Neural crest cell (in vitro differentiated cells): ENCODE measurements around the gene FAM184A. TPM values are rescaled to one million over a fixed set of nuclear protein-coding genes. Genes with fewer than 3 reads are reported as not detected.

Source experiments
- DNase-seq: peaks from one replicate; pipeline ENCODE4 v3.0.0; 2021; ENCODE audit warnings: low read depth, mixed read lengths, low spot score
- H3K27ac Mint-ChIP-seq: one replicate; pipeline ENCODE4 v1.8.0; 2021; ENCODE audit warnings: mild to moderate bottlenecking, mixed read lengths; ENCODE audit not compliant: unreplicated experiment
- H3K27me3 Mint-ChIP-seq: 2 replicates; pipeline ENCODE4 v1.8.0; 2021; ENCODE audit warnings: low read depth, mild to moderate bottlenecking, mixed read lengths
- H3K36me3 Mint-ChIP-seq: 2 replicates; pipeline ENCODE4 v1.8.0; 2021; ENCODE audit warnings: low read depth, mild to moderate bottlenecking, mixed read lengths
- H3K4me1 Mint-ChIP-seq: 2 replicates; pipeline ENCODE4 v1.8.0; 2021; ENCODE audit warnings: mixed read lengths
- H3K4me3 Mint-ChIP-seq: one replicate; pipeline ENCODE4 v1.8.0; 2021; ENCODE audit warnings: mild to moderate bottlenecking, mixed read lengths
- H3K9me3 Mint-ChIP-seq: 2 replicates; pipeline ENCODE4 v1.8.0; 2021; ENCODE audit warnings: mixed read lengths
- total RNA-seq: library from RNA; stranded (reverse); gene quantifications from 2 replicates; pipeline ENCODE4 v1.2.1, GENCODE V29; 2021
- TF ChIP-seq, protein P1 (sequence below): fragments of 200-600 bp; sonication (generic); conservative IDR thresholded peaks from 2 replicates; pipeline ENCODE4 v1.5.0; 2021; ENCODE audit warnings: antibody characterized with exemption, mild to moderate bottlenecking

The FAM184A gene
- total RNA-seq, 1 donor from 2014 or later: 7.6 TPM

DNA sequence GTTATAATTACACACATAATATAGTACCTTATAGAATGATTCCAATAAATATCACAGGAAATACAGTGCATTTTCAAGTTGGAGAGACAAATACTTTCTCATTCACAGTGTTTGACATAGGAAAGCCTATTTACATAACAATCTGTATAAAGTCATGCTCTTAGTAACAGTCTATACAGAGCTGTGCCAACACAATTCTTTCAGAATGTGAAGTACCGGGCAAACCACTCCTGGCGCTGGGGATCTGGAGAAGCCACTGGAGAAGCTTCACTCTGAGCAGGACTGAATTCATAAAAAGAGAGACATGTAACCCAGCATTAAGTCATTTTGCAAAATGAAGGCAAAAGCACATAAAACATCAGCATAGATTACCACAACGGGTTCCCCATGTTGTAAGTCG lies 118.6 kb downstream of the FAM184A start:
- no peaks in the 10 kb centered on the region for H3K9me3 Mint-ChIP-seq
- DNase-seq: no peak
- H3K4me3 Mint-ChIP-seq: no peak overlapping the region
- no peaks in the 10 kb centered on the region for H3K27me3 Mint-ChIP-seq
- H3K4me1 Mint-ChIP-seq: peaks cover 5% of the 10 kb centered on the region
- H3K27ac Mint-ChIP-seq: no peak overlapping the region
- peaks cover 2% of the 10 kb centered on the region for H3K36me3 Mint-ChIP-seq
- TF ChIP-seq, protein P1, sequence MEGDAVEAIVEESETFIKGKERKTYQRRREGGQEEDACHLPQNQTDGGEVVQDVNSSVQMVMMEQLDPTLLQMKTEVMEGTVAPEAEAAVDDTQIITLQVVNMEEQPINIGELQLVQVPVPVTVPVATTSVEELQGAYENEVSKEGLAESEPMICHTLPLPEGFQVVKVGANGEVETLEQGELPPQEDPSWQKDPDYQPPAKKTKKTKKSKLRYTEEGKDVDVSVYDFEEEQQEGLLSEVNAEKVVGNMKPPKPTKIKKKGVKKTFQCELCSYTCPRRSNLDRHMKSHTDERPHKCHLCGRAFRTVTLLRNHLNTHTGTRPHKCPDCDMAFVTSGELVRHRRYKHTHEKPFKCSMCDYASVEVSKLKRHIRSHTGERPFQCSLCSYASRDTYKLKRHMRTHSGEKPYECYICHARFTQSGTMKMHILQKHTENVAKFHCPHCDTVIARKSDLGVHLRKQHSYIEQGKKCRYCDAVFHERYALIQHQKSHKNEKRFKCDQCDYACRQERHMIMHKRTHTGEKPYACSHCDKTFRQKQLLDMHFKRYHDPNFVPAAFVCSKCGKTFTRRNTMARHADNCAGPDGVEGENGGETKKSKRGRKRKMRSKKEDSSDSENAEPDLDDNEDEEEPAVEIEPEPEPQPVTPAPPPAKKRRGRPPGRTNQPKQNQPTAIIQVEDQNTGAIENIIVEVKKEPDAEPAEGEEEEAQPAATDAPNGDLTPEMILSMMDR: no peak

DNA sequence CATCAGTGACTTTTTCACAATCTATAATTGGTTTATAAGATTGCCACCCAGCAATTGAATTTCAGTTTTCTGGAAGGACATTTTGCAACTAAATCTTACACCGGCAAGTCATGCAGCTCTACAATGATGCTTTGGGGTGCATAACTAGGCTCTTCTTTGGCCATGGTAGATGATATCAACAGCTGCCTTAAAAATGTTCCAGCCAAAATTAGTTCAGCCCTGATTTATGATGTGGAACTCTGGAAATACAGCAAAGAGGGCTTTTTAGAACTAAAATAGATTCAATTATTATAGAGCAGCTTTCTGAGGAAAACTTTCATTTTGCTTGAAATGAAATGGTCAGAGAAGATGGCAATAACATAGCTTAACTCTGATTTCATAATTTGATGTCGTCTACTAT lies 125.1 kb downstream of the FAM184A start:
- Mint-ChIP-seq H3K4me3 (no peak overlapping the region), H3K27ac (no peak overlapping the region), H3K27me3 (no peaks in the 10 kb centered on the region), H3K9me3 (peaks cover 9% of the 10 kb centered on the region), H3K4me1 (no peaks in the 10 kb centered on the region), H3K36me3 (peaks cover 17% of the 10 kb centered on the region)
- no peak for DNase-seq
- TF ChIP-seq, protein P1: no peak

DNA sequence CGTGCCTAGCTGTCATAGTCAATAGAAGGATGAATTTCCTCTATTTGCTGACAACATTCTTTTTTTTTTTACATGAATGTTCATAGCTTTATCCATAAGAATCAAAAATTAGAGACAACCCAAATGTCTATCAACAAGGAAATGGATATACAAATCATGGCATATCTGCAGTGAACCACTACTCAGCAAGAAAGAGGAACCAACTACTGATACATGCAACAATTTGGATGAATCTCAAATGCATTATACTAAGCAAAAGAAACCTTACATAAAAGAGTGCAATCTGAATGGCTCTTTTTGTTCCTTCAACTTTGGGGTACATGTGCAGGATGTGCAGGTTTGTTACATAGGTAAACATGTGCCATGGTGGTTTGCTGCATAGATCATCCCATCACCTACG lies 125.8 kb downstream of the FAM184A start:
- H3K4me1 Mint-ChIP-seq: no peaks in the 10 kb centered on the region
- peaks cover 17% of the 10 kb centered on the region for H3K36me3 Mint-ChIP-seq
- no peak for DNase-seq
- TF ChIP-seq, protein P1: no peak
- no peaks in the 10 kb centered on the region for H3K27me3 Mint-ChIP-seq
- no peak overlapping the region for H3K27ac Mint-ChIP-seq
- no peak overlapping the region for H3K4me3 Mint-ChIP-seq
- H3K9me3 Mint-ChIP-seq: peaks cover 9% of the 10 kb centered on the region

DNA sequence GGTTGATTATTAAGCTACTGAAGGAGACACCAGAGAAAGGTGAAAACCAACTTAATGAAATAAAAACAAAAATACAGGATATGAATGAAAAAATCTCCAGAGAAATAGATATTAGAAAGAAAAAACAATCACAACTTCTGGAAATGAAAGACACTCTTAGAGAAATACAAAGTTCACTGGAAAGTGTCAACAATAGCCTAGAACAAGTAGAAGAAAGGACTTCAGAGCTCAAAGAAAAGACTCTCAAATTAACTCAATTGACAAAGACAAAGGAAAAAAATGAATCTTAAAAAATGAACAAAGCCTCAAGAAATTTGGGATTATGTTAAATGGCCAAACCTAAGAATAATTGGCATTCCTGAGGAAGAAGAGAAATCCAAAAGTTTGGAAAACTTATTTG lies 133.2 kb downstream of the FAM184A start:
- no peak for DNase-seq
- Mint-ChIP-seq H3K4me3 (no peak overlapping the region), H3K27me3 (no peaks in the 10 kb centered on the region), H3K36me3 (peaks cover 51% of the 10 kb centered on the region), H3K9me3 (peaks cover 31% of the 10 kb centered on the region), H3K27ac (no peak overlapping the region), H3K4me1 (no peaks in the 10 kb centered on the region)
- TF ChIP-seq, protein P1: no peak

DNA sequence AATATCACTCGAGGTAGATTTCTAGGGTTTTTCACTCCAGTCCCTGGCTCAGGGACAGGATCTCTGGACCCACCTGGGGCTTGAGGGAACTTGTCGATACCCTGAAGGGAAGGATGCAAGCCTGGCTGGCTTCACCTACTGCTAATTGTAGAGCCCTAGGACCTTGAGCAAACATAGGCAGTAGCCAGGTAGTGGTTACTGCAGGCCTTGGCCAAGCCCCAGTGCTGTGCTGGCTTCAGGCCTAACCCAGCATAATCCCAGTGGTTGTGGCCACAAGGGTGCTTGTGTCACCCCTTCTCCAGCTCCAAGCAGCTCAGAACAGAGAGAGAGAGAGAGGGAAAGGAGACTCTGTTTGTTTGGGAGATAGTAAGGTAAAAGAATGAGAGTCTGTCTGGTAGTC lies 137.7 kb downstream of the FAM184A start:
- Mint-ChIP-seq H3K27me3 (no peaks in the 10 kb centered on the region), H3K4me1 (peaks cover 8% of the 10 kb centered on the region), H3K4me3 (no peak overlapping the region), H3K9me3 (peaks cover 16% of the 10 kb centered on the region), H3K36me3 (peaks cover 38% of the 10 kb centered on the region), H3K27ac (no peak overlapping the region)
- TF ChIP-seq, protein P1: no peak
- no peak for DNase-seq

DNA sequence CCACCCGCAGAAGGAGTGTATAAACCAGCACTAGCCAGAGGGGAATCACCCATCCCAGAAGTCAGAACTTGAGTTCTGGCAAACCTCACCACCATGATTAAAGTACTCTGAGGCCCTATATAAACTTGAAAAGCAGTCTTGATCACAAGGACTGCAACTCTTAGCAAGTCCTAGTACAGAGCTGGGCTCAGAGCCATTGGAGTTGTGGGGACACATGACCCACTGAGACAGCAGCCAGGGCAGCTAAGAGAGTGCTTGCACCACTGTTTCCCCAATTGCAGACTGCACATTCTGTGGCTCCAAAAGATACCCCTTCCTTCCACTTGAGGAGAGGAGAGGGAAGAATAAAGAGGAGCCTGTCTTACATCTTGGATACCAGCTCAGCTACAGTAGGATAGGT lies 138.8 kb downstream of the FAM184A start:
- Mint-ChIP-seq H3K27ac (no peak overlapping the region), H3K36me3 (peaks cover 31% of the 10 kb centered on the region), H3K9me3 (peaks cover 13% of the 10 kb centered on the region), H3K27me3 (no peaks in the 10 kb centered on the region), H3K4me1 (peaks cover 15% of the 10 kb centered on the region), H3K4me3 (no peak overlapping the region)
- TF ChIP-seq, protein P1: no peak
- no peak for DNase-seq
